Stimulated activated CD8-positive, alpha-beta memory T cell treated with anti-CD3 and anti-CD28 coated beads, Interleukin-7, amount 100 ng/mL, for 4 hours (primary cell): ENCODE data around the gene PUS10.

ENCODE experiments used
- DNase-seq, 2 donors: peaks; one replicate each; pipeline ENCODE4 v3.0.0-alpha.2; 2020; ENCODE audit warnings: low read depth in 2 of 2

The PUS10 gene

GRCh38 chr2:60972889-60973656, 45.0 kb downstream of the PUS10 start:
- no peak for DNase-seq

- DNase-seq: no peak
Measured at GRCh38 chr2:60966507-60967405, 51.3 kb downstream of the PUS10 start.

- DNase-seq: no peak
Measured at GRCh38 chr2:60965499-60965785, 52.6 kb downstream of the PUS10 start.

GRCh38 chr2:60964651-60965498, 53.2 kb downstream of the PUS10 start:
- DNase-seq: no peak

- no peak for DNase-seq
Measured at GRCh38 chr2:60963190-60963589, 54.9 kb downstream of the PUS10 start.

GRCh38 chr2:60962528-60962927, 55.5 kb downstream of the PUS10 start:
- DNase-seq: no peak

- no peak for DNase-seq
Measured at GRCh38 chr2:60961457-60961856, 56.6 kb downstream of the PUS10 start.

- no peak for DNase-seq
Measured at GRCh38 chr2:60960706-60961105, 57.3 kb downstream of the PUS10 start.

GRCh38 chr2:60959501-60959900, 58.6 kb downstream of the PUS10 start:
- no peak for DNase-seq

- DNase-seq: no peak
Measured at GRCh38 chr2:60958800-60959199, 59.3 kb downstream of the PUS10 start.

GRCh38 chr2:60958361-60958760, 59.7 kb downstream of the PUS10 start:
- no peak for DNase-seq

GRCh38 chr2:60957643-60958042, 60.4 kb downstream of the PUS10 start:
- DNase-seq: no peak

- no peak for DNase-seq
Measured at GRCh38 chr2:60957224-60957623, 60.8 kb downstream of the PUS10 start.

GRCh38 chr2:60954139-60954538, 63.9 kb downstream of the PUS10 start:
- DNase-seq: no peak

- DNase-seq: no peak
Measured at GRCh38 chr2:60948926-60949579, 69.0 kb downstream of the PUS10 start.

- no peak for DNase-seq
Measured at GRCh38 chr2:60948161-60948560, 69.9 kb downstream of the PUS10 start.

GRCh38 chr2:60947056-60947455, 71.0 kb downstream of the PUS10 start:
- DNase-seq: no peak

- DNase-seq: no peak
Measured at GRCh38 chr2:60945341-60945740, 72.7 kb downstream of the PUS10 start.

GRCh38 chr2:60939622-60940021, 78.4 kb downstream of the PUS10 start:
- DNase-seq: no peak

GRCh38 chr2:60938301-60938700, 79.8 kb downstream of the PUS10 start:
- DNase-seq: no peak

GRCh38 chr2:60936757-60937156, 81.3 kb downstream of the PUS10 start:
- DNase-seq: no peak
